HepG2 (cell line): ENCODE data around the gene ZNF419. TPM values are rescaled to one million over a fixed set of nuclear protein-coding genes. Genes with fewer than 3 reads are reported as not detected.

Experiments
- ATAC-seq: fragments of 200-7000 bp; cut with Tn5 transposase; 3 replicates; pipeline ENCODE4 v1.9.1; 2020; ENCODE audit warnings: mild to moderate bottlenecking, moderate library complexity
- BruUV-seq: library from RNA; stranded (reverse); fragments of 400-500 nt; replicated peaks from 2 replicates; lab custom pipeline; 2021; lab: Mats Ljungman, UMichigan
- CTCF ChIA-PET: fragments of 300-600 bp; formaldehyde crosslinking; extraction: SDS; loops from one replicate; lab custom pipeline; 2021; ENCODE audit warnings: low total read pairs, inconsistent platforms, low intra/inter-chr PET ratio; lab: Yijun Ruan, JAX
- POLR2A ChIA-PET: fragments of 350-600 bp; sonication (Branson Sonifier 250); formaldehyde crosslinking; loops from one replicate; lab custom pipeline; 2020; ENCODE audit warnings: antibody characterized with exemption, inconsistent platforms; lab: Yijun Ruan, JAX
- DNase-seq: peaks from one replicate; pipeline ENCODE4 v3.0.0-alpha.2; 2015; ENCODE audit warnings: low spot score
- FAIRE-seq: peaks from 3 replicates; lab custom pipeline; 2011; peaks lifted over from hg19 to GRCh38; lab: Jason Lieb, UNC
- H2AFZ ChIP-seq: one replicate; pipeline ENCODE4 v1.6.1; 2011; ENCODE audit warnings: low read length, inconsistent platforms
- H3K27ac ChIP-seq: fragments of 300-600 bp; 3 replicates; pipeline ENCODE4 v1.8.0; 2011; ENCODE audit warnings: mixed run types, mild to moderate bottlenecking, mixed read lengths, low read length, inconsistent platforms; ENCODE audit not compliant: insufficient read depth; ENCODE audit errors: extremely low read length
- H3K27me3 ChIP-seq, 2 experiments: fragments of 200-600 bp in 1 of 2; 2 replicates in 1 of 2; 3 replicates in 1 of 2; pipeline versions ENCODE4 v1.6.0 to v1.8.0; 2011; ENCODE audit warnings: low read length in 2 of 2, mild to moderate bottlenecking in 2 of 2, moderate library complexity in 2 of 2, inconsistent platforms in 1 of 2; ENCODE audit not compliant: insufficient read depth in 2 of 2, control insufficient read depth in 1 of 2
- H3K36me3 ChIP-seq, 2 experiments: fragments of 200-600 bp in 1 of 2; replicated peaks in 1 of 2; 2 replicates in 1 of 2; 3 replicates in 1 of 2; pipeline versions ENCODE4 v1.5.1 to v1.8.0; 2011; ENCODE audit warnings: low read length in 2 of 2, inconsistent platforms in 1 of 2; ENCODE audit not compliant: insufficient read depth in 2 of 2, control insufficient read depth in 1 of 2
- H3K4me1 ChIP-seq: 2 replicates; pipeline ENCODE4 v1.5.1; 2012; ENCODE audit warnings: low read length, inconsistent platforms; ENCODE audit not compliant: insufficient read depth
- H3K4me2 ChIP-seq: 2 replicates; pipeline ENCODE4 v1.6.0; 2011; ENCODE audit warnings: low read depth, low read length, inconsistent platforms
- H3K4me3 ChIP-seq, 3 experiments: fragments of 200-600 bp in 1 of 3; sonication (generic), shearing (Covaris generic) in 1 of 3; replicated peaks in 1 of 3; 2 replicates each; pipeline ENCODE4 v1.5.1; 2011 to 2016; ENCODE audit warnings: low read length in 3 of 3, inconsistent platforms in 2 of 3, low read depth in 2 of 3, mild to moderate bottlenecking in 2 of 3, control low read depth in 1 of 3, mixed read lengths in 1 of 3; ENCODE audit not compliant: insufficient read depth in 1 of 3
- H3K79me2 ChIP-seq: one replicate; pipeline ENCODE4 v1.6.1; 2011; ENCODE audit warnings: low read length, inconsistent platforms; ENCODE audit not compliant: insufficient read depth
- H3K9ac ChIP-seq: 2 replicates; pipeline ENCODE4 v1.6.0; 2011; ENCODE audit warnings: mild to moderate bottlenecking, low read depth, low read length, inconsistent platforms; ENCODE audit not compliant: insufficient read depth
- H3K9me3 ChIP-seq: 2 replicates; pipeline ENCODE4 v1.5.1; 2012; ENCODE audit warnings: mild to moderate bottlenecking, low read length
- H4K20me1 ChIP-seq: 2 replicates; pipeline ENCODE4 v1.6.0; 2011; ENCODE audit warnings: inconsistent platforms, mild to moderate bottlenecking, low read length, moderate library complexity; ENCODE audit not compliant: insufficient read depth
- ATF2 ChIP-seq: sonication (generic); formaldehyde crosslinking; IDR thresholded peaks from 2 replicates; pipeline ENCODE4 v1.4.0; 2020; ENCODE audit warnings: missing genetic modification reagents
- DNMT1 ChIP-seq: sonication (generic); formaldehyde crosslinking; IDR thresholded peaks from 2 replicates; pipeline ENCODE4 v1.5.1; 2020; ENCODE audit warnings: mild to moderate bottlenecking, missing genetic modification reagents
- FOXJ3 ChIP-seq: sonication (generic); formaldehyde crosslinking; IDR thresholded peaks from 2 replicates; pipeline ENCODE4 v1.4.0; 2020; ENCODE audit warnings: missing genetic modification reagents, mild to moderate bottlenecking, borderline replicate concordance
- SOX5 ChIP-seq: IDR thresholded peaks from 2 replicates; pipeline ENCODE4 v1.6.1; 2016; ENCODE audit warnings: borderline replicate concordance
- TCF7 ChIP-seq: sonication (generic); IDR thresholded peaks from 2 replicates; pipeline ENCODE4 v1.6.1; 2016; ENCODE audit warnings: antibody characterized with exemption, low read depth
- XBP1 ChIP-seq: sonication (generic); formaldehyde crosslinking; IDR thresholded peaks from 2 replicates; pipeline ENCODE4 v1.5.0; 2020; ENCODE audit warnings: missing genetic modification reagents
- ZMAT3 ChIP-seq: sonication (generic); formaldehyde crosslinking; conservative IDR thresholded peaks from 2 replicates; pipeline ENCODE4 v1.7.0; 2021; ENCODE audit warnings: missing genetic modification reagents
- ZNF737 ChIP-seq: sonication (generic); formaldehyde crosslinking; IDR thresholded peaks from 2 replicates; pipeline ENCODE4 v1.5.0; 2020; ENCODE audit warnings: missing genetic modification reagents, mild to moderate bottlenecking, borderline replicate concordance
- WGBS: methylation state at CpG from one replicate; pipeline ENCODE4 v1.1.6; 2017; ENCODE audit warnings: low lambda C conversion rate; 5-methylcytosine and 5-hydroxymethylcytosine counted together
- in situ Hi-C: cut with HindIII; loops from 2 replicates; pipeline ENCODE4 v1.10.0; 2017; ENCODE audit warnings: low pct_unique_long_range_greater_than_20kb; ENCODE audit not compliant: extremely low pct_ligation_motif_present
- intact Hi-C: fragments of 100-400 bp; cut with micrococcal nuclease; formaldehyde crosslinking; loops from one replicate; pipeline ENCODE4 v1.10.0; 2022; ENCODE audit not compliant: unreplicated experiment
- polyA plus RNA-seq, 8 experiments: library from polyadenylated mRNA; depleted of rRNA in 3 of 8; stranded (reverse) in 7 of 8; unstranded in 1 of 8; fragments of >200 nt; fragmentation: Illumina TruSeq in 4 of 8; extraction: Trizol in 4 of 8; gene quantifications; 2 replicates each; pipeline versions ENCODE4 v1.2.1 to v1.2.3, GENCODE V29; 2011 to 2016; ENCODE audit warnings: low read depth in 4 of 8, missing spikeins in 1 of 8, mixed read lengths in 1 of 8; ENCODE audit not compliant: insufficient read depth in 1 of 8
- total RNA-seq, 5 experiments: library from RNA; depleted of rRNA; stranded (reverse); fragments of >200 nt; fragmentation: Illumina TruSeq; extraction: Trizol; gene quantifications; 2 replicates each; pipeline ENCODE4 v1.2.3, GENCODE V29; 2016; ENCODE audit warnings: low read depth in 1 of 5
- TF ChIP-seq, protein P1 (sequence below): sonication (generic); formaldehyde crosslinking; IDR thresholded peaks from 2 replicates; pipeline ENCODE4 v1.5.0; 2020; ENCODE audit warnings: mild to moderate bottlenecking, missing genetic modification reagents

Gene ZNF419
- total and polyA plus RNA-seq, 2 of the 13 experiments (the other 11 are each of a cell fraction or from before 2014, with no cell fraction given): 8.5 to 8.8 TPM

- DNase-seq (no peak), ATAC-seq (no peak), FAIRE-seq (no peak)
- no peak overlapping the region for H2AFZ ChIP-seq
- H3K9me3 ChIP-seq: no peaks in the 10 kb centered on the region
- peaks cover 4% of the 10 kb centered on the region; the same call in 1 of the 2 replicates for H4K20me1 ChIP-seq
- no peaks in the 10 kb centered on the region; a peak in 1 of 5 replicates for H3K27me3 ChIP-seq
- peaks cover 16 to 32% of the 10 kb centered on the region in 2 experiments for H3K36me3 ChIP-seq
- CTCF ChIA-PET: no interaction called here
- in situ Hi-C loops: no loop called here
- no peak overlapping the region for H3K4me2 ChIP-seq
- H3K27ac ChIP-seq: no peak overlapping the region
- no peak overlapping the region for H3K9ac ChIP-seq
- WGBS: 99% methylated on average over 9 of the region's 9 CpGs
- intact Hi-C loops: no loop called here
- POLR2A ChIA-PET: no interaction called here
- no TSS peak for BruUV-seq
- TF ChIP-seq FOXJ3 (CRISPR knock-in tag) (no peak), ATF2 (CRISPR knock-in tag) (no peak), ZMAT3 (CRISPR knock-in tag) (no peak), XBP1 (CRISPR knock-in tag) (no peak), DNMT1 (CRISPR knock-in tag) (no peak), ZNF737 (CRISPR knock-in tag) (no peak), SOX5 (CRISPR knock-in tag) (no peak), TCF7 (no peak)
- TF ChIP-seq, protein P1, sequence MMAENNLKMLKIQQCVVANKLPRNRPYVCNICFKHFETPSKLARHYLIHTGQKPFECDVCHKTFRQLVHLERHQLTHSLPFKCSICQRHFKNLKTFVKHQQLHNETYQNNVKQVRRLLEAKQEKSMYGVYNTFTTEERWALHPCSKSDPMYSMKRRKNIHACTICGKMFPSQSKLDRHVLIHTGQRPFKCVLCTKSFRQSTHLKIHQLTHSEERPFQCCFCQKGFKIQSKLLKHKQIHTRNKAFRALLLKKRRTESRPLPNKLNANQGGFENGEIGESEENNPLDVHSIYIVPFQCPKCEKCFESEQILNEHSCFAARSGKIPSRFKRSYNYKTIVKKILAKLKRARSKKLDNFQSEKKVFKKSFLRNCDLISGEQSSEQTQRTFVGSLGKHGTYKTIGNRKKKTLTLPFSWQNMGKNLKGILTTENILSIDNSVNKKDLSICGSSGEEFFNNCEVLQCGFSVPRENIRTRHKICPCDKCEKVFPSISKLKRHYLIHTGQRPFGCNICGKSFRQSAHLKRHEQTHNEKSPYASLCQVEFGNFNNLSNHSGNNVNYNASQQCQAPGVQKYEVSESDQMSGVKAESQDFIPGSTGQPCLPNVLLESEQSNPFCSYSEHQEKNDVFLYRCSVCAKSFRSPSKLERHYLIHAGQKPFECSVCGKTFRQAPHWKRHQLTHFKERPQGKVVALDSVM: no peak
- H3K79me2 ChIP-seq: peaks cover 56% of the 10 kb centered on the region
- H3K4me1 ChIP-seq: peaks cover 18% of the 10 kb centered on the region
- H3K4me3 ChIP-seq: no peak overlapping the region
These were observed 48.6 kb upstream of the ZNF419 start for GRCh38 chr19:57438925-57439324.
